AG08396 (cell line): ENCODE measurements around the gene TNFRSF18.
"Not testable (repeated sequence)": the region's sequence is repeated elsewhere in the genome, so short reads cannot be mapped to it uniquely, and the experiment has no call there.

Source experiments
- DNase-seq: peaks from one replicate; pipeline ENCODE4 v3.0.0; 2012; ENCODE audit warnings: low spot score, mixed read lengths

Gene TNFRSF18

GRCh38 chr1:1206376-1206965 lies at the start of gene TNFRSF18:
Gene TNFRSF18 (minus strand): TSS chr1:1206592. CDS start chr1:1206571, 21 bp downstream.
- no peak for DNase-seq

- DNase-seq: no peak
Observed at GRCh38 chr1:1255611-1256010, 49.2 kb upstream of the TNFRSF18 start.

- no peak for DNase-seq
Observed at GRCh38 chr1:1255078-1255477, 48.7 kb upstream of the TNFRSF18 start.

- no peak for DNase-seq
Observed at GRCh38 chr1:1254667-1254998, 48.2 kb upstream of the TNFRSF18 start.

GRCh38 chr1:1253972-1254666 lies 47.7 kb upstream of the TNFRSF18 start:
- DNase-seq: no peak

GRCh38 chr1:1253314-1253713 lies 46.9 kb upstream of the TNFRSF18 start:
- DNase-seq: no peak

GRCh38 chr1:1250786-1251284 lies 44.4 kb upstream of the TNFRSF18 start:
- DNase-seq: no peak

- DNase-seq: not testable (repeated sequence)
Observed at GRCh38 chr1:1248009-1248913, 41.9 kb upstream of the TNFRSF18 start.

- no peak for DNase-seq
Observed at GRCh38 chr1:1247341-1247913, 41.0 kb upstream of the TNFRSF18 start.

GRCh38 chr1:1246577-1247340 lies 40.4 kb upstream of the TNFRSF18 start, which contains the start of gene C1QTNF12:
Gene C1QTNF12 (minus strand): TSS chr1:1246722. CDS start chr1:1246690, 32 bp downstream.
- peak; percentile 45 for DNase-seq

GRCh38 chr1:1245817-1246576 lies 39.6 kb upstream of the TNFRSF18 start:
- no peak for DNase-seq

GRCh38 chr1:1245178-1245816 lies 38.9 kb upstream of the TNFRSF18 start:
- DNase-seq: no peak

GRCh38 chr1:1244192-1244811 lies 37.9 kb upstream of the TNFRSF18 start:
- no peak for DNase-seq

- DNase-seq: no peak
Observed at GRCh38 chr1:1243807-1244191, 37.4 kb upstream of the TNFRSF18 start.

- DNase-seq: no peak
Observed at GRCh38 chr1:1243266-1243660, 36.9 kb upstream of the TNFRSF18 start.

GRCh38 chr1:1242461-1243265 lies 36.3 kb upstream of the TNFRSF18 start:
- no peak for DNase-seq

GRCh38 chr1:1241588-1242219 lies 35.3 kb upstream of the TNFRSF18 start:
- DNase-seq: no peak

GRCh38 chr1:1240822-1241587 lies 34.6 kb upstream of the TNFRSF18 start:
- peak; percentile 77 for DNase-seq
